K562 (cell line): ENCODE data around the gene ANO8. TPM values are rescaled to one million over a fixed set of nuclear protein-coding genes. Genes with fewer than 3 reads are reported as not detected.

Experiments
- ATAC-seq: fragments of 200-7000 bp; cut with Tn5 transposase; 3 replicates; pipeline ENCODE4 v1.9.1; 2020; ENCODE audit warnings: moderate library complexity
- BruUV-seq: library from RNA; stranded (reverse); fragments of 400-500 nt; replicated peaks from 2 replicates; lab custom pipeline; 2021; lab: Mats Ljungman, UMichigan
- CTCF ChIA-PET: fragments of 300-600 bp; formaldehyde crosslinking; extraction: SDS; loops from one replicate; lab custom pipeline; 2021; ENCODE audit warnings: low intra/inter-chr PET ratio; lab: Yijun Ruan, JAX
- POLR2A ChIA-PET: fragments of 300-600, 350-650 bp; sonication (Branson Sonifier 250); formaldehyde crosslinking; extraction: SDS; loops from one replicate; lab custom pipeline; 2021; ENCODE audit warnings: antibody characterized with exemption, inconsistent platforms; lab: Yijun Ruan, JAX
- DNase-seq, 4 experiments: peaks; one replicate each; pipeline versions ENCODE4 v3.0.0 to v3.0.0-alpha.2; 2011 to 2018; ENCODE audit warnings: low spot score in 3 of 4, mixed read lengths in 3 of 4; ENCODE audit errors: extremely low read depth in 1 of 4
- FAIRE-seq: peaks from 2 replicates; lab custom pipeline; 2011; peaks lifted over from hg19 to GRCh38; lab: Jason Lieb, UNC
- H2AFZ ChIP-seq: 2 replicates; pipeline ENCODE4 v1.6.0; 2011; ENCODE audit warnings: low read depth, low read length, control low read depth, inconsistent platforms
- H3K27ac ChIP-seq: fragments of 200-600 bp; 3 replicates; pipeline ENCODE4 v1.8.0; 2011; ENCODE audit warnings: low read depth, mild to moderate bottlenecking, control low read depth, inconsistent platforms, low read length, moderate library complexity, mixed read lengths; ENCODE audit errors: extremely low read depth
- H3K27me3 ChIP-seq, 2 experiments: fragments of 300-600 bp in 1 of 2; 2 replicates in 1 of 2; 3 replicates in 1 of 2; pipeline versions ENCODE4 v1.6.0 to v1.8.0; 2011; ENCODE audit warnings: inconsistent platforms in 2 of 2, low read length in 2 of 2, mild to moderate bottlenecking in 1 of 2, mixed read lengths in 1 of 2, moderate library complexity in 1 of 2; ENCODE audit not compliant: control insufficient read depth in 2 of 2, insufficient read depth in 2 of 2
- H3K36me3 ChIP-seq: fragments of 300-600 bp; 3 replicates; pipeline ENCODE4 v1.8.0; 2011; ENCODE audit warnings: mild to moderate bottlenecking, low read length, inconsistent platforms; ENCODE audit not compliant: control insufficient read depth, insufficient read depth
- H3K4me1 ChIP-seq, 2 experiments: fragments of 200-600 bp in 1 of 2; replicated peaks in 1 of 2; 2 replicates in 1 of 2; 3 replicates in 1 of 2; pipeline versions ENCODE4 v1.5.1 to v1.8.0; 2011; ENCODE audit warnings: inconsistent platforms in 2 of 2, low read length in 2 of 2, mild to moderate bottlenecking in 1 of 2, mixed read lengths in 1 of 2, moderate library complexity in 1 of 2; ENCODE audit not compliant: control insufficient read depth in 2 of 2, insufficient read depth in 2 of 2
- H3K4me2 ChIP-seq: 2 replicates; pipeline ENCODE4 v1.6.1; 2011; ENCODE audit warnings: low read length, control low read depth, inconsistent platforms, mixed read lengths; ENCODE audit not compliant: insufficient read depth
- H3K4me3 ChIP-seq: fragments of 200-600 bp; sonication (generic), shearing (Covaris generic); 2 replicates; pipeline ENCODE4 v1.5.1; 2016; ENCODE audit warnings: control low read depth, inconsistent platforms
- H3K79me2 ChIP-seq: fragments of 200-600 bp; 3 replicates; pipeline ENCODE4 v1.8.0; 2011; ENCODE audit warnings: low read length, inconsistent platforms; ENCODE audit not compliant: control insufficient read depth, insufficient read depth
- H3K9ac ChIP-seq, 2 experiments: 2 replicates each; pipeline versions ENCODE4 v1.6.0 to v1.6.1; 2011; ENCODE audit warnings: low read depth in 2 of 2, low read length in 2 of 2, control low read depth in 1 of 2, inconsistent platforms in 1 of 2, mild to moderate bottlenecking in 1 of 2, mixed read lengths in 1 of 2; ENCODE audit not compliant: insufficient read depth in 1 of 2
- H3K9me1 ChIP-seq: one replicate; pipeline ENCODE4 v1.6.0; 2011; ENCODE audit warnings: inconsistent platforms, mild to moderate bottlenecking, low read length, moderate library complexity; ENCODE audit not compliant: control insufficient read depth, insufficient read depth
- H3K9me3 ChIP-seq: replicated peaks from 2 replicates; pipeline ENCODE4 v1.5.1; 2011; ENCODE audit warnings: low read depth, low read length, inconsistent platforms; ENCODE audit not compliant: control insufficient read depth, insufficient read depth
- H4K20me1 ChIP-seq: replicated peaks from 2 replicates; pipeline ENCODE4 v1.6.1; 2011; ENCODE audit warnings: low read length, inconsistent platforms, mixed read lengths; ENCODE audit not compliant: control insufficient read depth, insufficient read depth
- FOXK1 ChIP-seq: sonication (generic); formaldehyde crosslinking; IDR thresholded peaks from 2 replicates; pipeline ENCODE4 v1.8.0; 2022; ENCODE audit warnings: missing genetic modification reagents, mild to moderate bottlenecking, borderline replicate concordance
- MXI1 ChIP-seq: IDR thresholded peaks from 2 replicates; pipeline ENCODE4 v1.6.1; 2011; ENCODE audit warnings: low read depth, mild to moderate bottlenecking, improper control_type of control experiment, low read length
- POLR2AphosphoS2 ChIP-seq: IDR thresholded peaks from 2 replicates; pipeline ENCODE4 v1.6.1; 2012; ENCODE audit warnings: low read length, improper control_type of control experiment
- RBFOX2 ChIP-seq: fragments of 200-400 bp; formaldehyde crosslinking; IDR thresholded peaks from 2 replicates; pipeline ENCODE4 v1.6.1; 2017; ENCODE audit warnings: low read depth, mild to moderate bottlenecking, low read length, moderate library complexity
- WHSC1 ChIP-seq: IDR thresholded peaks from one replicate; pipeline ENCODE4 v1.6.1; 2012; ENCODE audit warnings: low read length, control low read depth, inconsistent platforms
- ZNF583 ChIP-seq: fragments of 250-450 bp; sonication (Bioruptor Pico); IDR thresholded peaks from 2 replicates; pipeline ENCODE4 v1.4.0; 2020
- WGBS: fragments of 100-300 bp; shearing (Covaris generic); methylation state at CpG from one replicate; pipeline ENCODE4 v1.1.6; 2016; ENCODE audit warnings: low coverage, mixed read lengths; ENCODE audit not compliant: insufficient coverage; ENCODE audit errors: missing lambda C conversion rate; 5-methylcytosine and 5-hydroxymethylcytosine counted together
- in situ Hi-C: fragments of 300-500 bp; cut with MboI; formaldehyde crosslinking; loops from 4 replicates; pipeline ENCODE4 v1.15.0; 2018; ENCODE audit warnings: inconsistent platforms, mixed read lengths
- intact Hi-C: fragments of 100-400 bp; cut with micrococcal nuclease; formaldehyde crosslinking; loops from 2 replicates; pipeline ENCODE4 v1.14.2; 2022
- polyA plus RNA-seq, 8 experiments: library from polyadenylated mRNA; depleted of rRNA in 4 of 8; stranded (reverse) in 5 of 8; unstranded in 3 of 8; fragments of >200 nt; fragmentation: Nextera tagmentation in 2 of 8; fragmentation: Illumina TruSeq in 1 of 8; extraction: Ambion mirVana in 2 of 8; extraction: Trizol in 1 of 8; gene quantifications; 2 replicates each; pipeline versions ENCODE4 v1.2.1 to v1.2.3, GENCODE V29; 2011 to 2014; ENCODE audit warnings: inconsistent platforms in 1 of 8, missing spikeins in 1 of 8
- total RNA-seq, 7 experiments: library from RNA; depleted of rRNA in 6 of 7; stranded (reverse); fragments of >200 nt in 6 of 7; fragmentation: Illumina TruSeq in 2 of 7; extraction: Trizol in 2 of 7; gene quantifications; 2 replicates each; pipeline versions ENCODE4 v1.2.1 to v1.2.3, GENCODE V29; 2011 to 2021; ENCODE audit warnings: low replicate concordance in 1 of 7
- TF ChIP-seq, protein P1 (sequence below): fragments of 450-650 bp; formaldehyde crosslinking; IDR thresholded peaks from 2 replicates; pipeline ENCODE4 v1.4.0; 2022; ENCODE audit warnings: missing genetic modification characterization

Gene ANO8
- total and polyA plus RNA-seq, 9 of the 15 experiments (the other 6 are each of a cell fraction or from before 2014, with no cell fraction given) = 0.07 to 7.6 (median 2.3) TPM; not detected in 1

DNA sequence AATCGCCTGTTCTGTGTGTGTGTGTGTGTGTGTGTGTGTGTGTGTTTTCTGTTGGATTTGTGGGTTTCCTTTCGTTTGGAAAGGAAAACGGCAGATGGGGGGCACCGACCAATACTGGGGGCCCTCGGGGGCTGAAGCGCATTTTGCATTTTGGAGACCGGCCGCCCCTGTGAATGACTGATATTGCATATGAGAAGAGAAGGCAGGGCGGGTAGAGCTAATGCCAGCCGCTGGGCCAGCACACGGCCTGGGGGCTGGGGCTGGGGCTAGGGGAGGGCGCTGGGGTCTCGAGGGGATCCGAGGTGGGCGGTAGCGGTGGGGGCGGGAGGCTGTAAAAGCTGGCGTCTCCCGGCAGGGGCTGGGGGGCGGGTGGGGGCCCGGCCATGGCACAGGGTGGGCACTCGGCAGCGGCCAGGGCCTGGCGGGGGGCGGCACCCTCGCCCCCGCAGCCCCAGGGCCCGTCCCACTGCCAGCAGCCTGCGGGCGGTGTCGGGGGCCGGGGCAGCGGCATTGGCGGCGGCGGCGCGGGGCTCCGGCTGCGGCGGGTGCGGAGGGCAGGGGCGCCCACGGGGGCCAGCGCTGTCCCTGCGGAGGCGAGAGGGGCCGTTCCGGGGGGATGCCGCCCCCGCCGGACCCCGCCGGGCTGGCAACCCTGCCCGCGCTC is 11.2 kb downstream of the ANO8 start:
- ChIA-PET CTCF (no interaction called here), POLR2A (interaction anchor here (0.7 to 6.9 kb wide), 2 partner anchors 11 to 68 kb away, joined by 4 to 41 read pairs; partner anchors contain the start of gene ANO8)
- Histone ChIP-seq H3K4me2 (no peak overlapping the region), H3K9me1 (peaks cover 4% of the 10 kb centered on the region), H3K27me3 (no peaks in the 10 kb centered on the region), H4K20me1 (no peaks in the 10 kb centered on the region; the same call in 1 of the 2 replicates), H3K9ac (no peak overlapping the region), H3K79me2 (no peaks in the 10 kb centered on the region), H3K36me3 (peaks cover 43% of the 10 kb centered on the region), H3K4me1 (peaks cover 3 to 42% of the 10 kb centered on the region in 2 experiments; a peak in 4 of 5 replicates), H3K4me3 (no peak overlapping the region), H3K27ac (no peak overlapping the region), H2AFZ (no peak overlapping the region), H3K9me3 (no peaks in the 10 kb centered on the region)
- intact Hi-C loops (no loop called here), in situ Hi-C loops (no loop called here)
- 85% methylated on average over 11 of the region's 56 CpGs for WGBS
- FAIRE-seq = no peak
- peak in 1 of 4 experiments; percentile 13 for DNase-seq
- no peak for ATAC-seq
- no peak for TF ChIP-seq POLR2AphosphoS2
- TF ChIP-seq, protein P1, sequence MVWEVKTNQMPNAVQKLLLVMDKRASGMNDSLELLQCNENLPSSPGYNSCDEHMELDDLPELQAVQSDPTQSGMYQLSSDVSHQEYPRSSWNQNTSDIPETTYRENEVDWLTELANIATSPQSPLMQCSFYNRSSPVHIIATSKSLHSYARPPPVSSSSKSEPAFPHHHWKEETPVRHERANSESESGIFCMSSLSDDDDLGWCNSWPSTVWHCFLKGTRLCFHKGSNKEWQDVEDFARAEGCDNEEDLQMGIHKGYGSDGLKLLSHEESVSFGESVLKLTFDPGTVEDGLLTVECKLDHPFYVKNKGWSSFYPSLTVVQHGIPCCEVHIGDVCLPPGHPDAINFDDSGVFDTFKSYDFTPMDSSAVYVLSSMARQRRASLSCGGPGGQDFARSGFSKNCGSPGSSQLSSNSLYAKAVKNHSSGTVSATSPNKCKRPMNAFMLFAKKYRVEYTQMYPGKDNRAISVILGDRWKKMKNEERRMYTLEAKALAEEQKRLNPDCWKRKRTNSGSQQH = no peak
- no peak for TF ChIP-seq FOXK1 (CRISPR knock-in tag)
- no peak for TF ChIP-seq ZNF583 (CRISPR knock-in tag)
- TF ChIP-seq WHSC1 = no peak
- no peak for TF ChIP-seq MXI1
- TF ChIP-seq RBFOX2 = no peak
- no TSS peak for BruUV-seq
